Hindlimb muscle (tissue), 1 donor: ENCODE data around the gene SOX6. TPM values are rescaled to one million over a fixed set of nuclear protein-coding genes. Genes with fewer than 3 reads are reported as not detected.
A peak's percentile ranks its signal among the peaks of the same experiment; 100 is the strongest.

Experiments used
- DNase-seq: peaks from one replicate; pipeline ENCODE4 v3.0.0-alpha.2; 2013
- polyA plus RNA-seq: library from polyadenylated mRNA; unstranded; fragments of 120-200 nt; gene quantifications from one replicate; pipeline ENCODE4 v1.2.1, GENCODE V29; 2013; ENCODE audit not compliant: insufficient read length

SOX6 gene
- polyA plus RNA-seq, 1 donor = 30.0 TPM

- DNase-seq = no peak
These were observed 90.3 kb downstream of the SOX6 start for GRCh38 chr11:16266021-16266420.

GRCh38 chr11:16265022-16265421, 91.3 kb downstream of the SOX6 start:
- DNase-seq = no peak

- no peak for DNase-seq
These were observed 93.7 kb downstream of the SOX6 start for GRCh38 chr11:16262645-16262955.

GRCh38 chr11:16261836-16262644, 94.3 kb downstream of the SOX6 start:
- no peak for DNase-seq

- DNase-seq = no peak
These were observed 104.0 kb downstream of the SOX6 start for GRCh38 chr11:16252373-16252772.

- DNase-seq = no peak
These were observed 108.1 kb downstream of the SOX6 start for GRCh38 chr11:16248248-16248647.

- DNase-seq = no peak
These were observed 113.5 kb downstream of the SOX6 start for GRCh38 chr11:16242806-16243205.

GRCh38 chr11:16240687-16241086, 115.7 kb downstream of the SOX6 start:
- no peak for DNase-seq

- peak; percentile 14 for DNase-seq
These were observed 116.9 kb downstream of the SOX6 start for GRCh38 chr11:16239141-16240105.

- DNase-seq = peak; percentile 1
These were observed 130.1 kb downstream of the SOX6 start for GRCh38 chr11:16226245-16226644.

- DNase-seq = no peak
These were observed 130.7 kb downstream of the SOX6 start for GRCh38 chr11:16225623-16226022.

- DNase-seq = no peak
These were observed 132.8 kb downstream of the SOX6 start for GRCh38 chr11:16223558-16223957.

GRCh38 chr11:16217631-16218030, 138.7 kb downstream of the SOX6 start:
- no peak for DNase-seq

GRCh38 chr11:16216831-16217230, 139.5 kb downstream of the SOX6 start:
- DNase-seq = no peak

GRCh38 chr11:16215352-16215751, 141.0 kb downstream of the SOX6 start:
- DNase-seq = no peak

GRCh38 chr11:16211407-16211806, 144.9 kb downstream of the SOX6 start:
- DNase-seq = no peak

GRCh38 chr11:16204261-16204660, 152.1 kb downstream of the SOX6 start:
- no peak for DNase-seq

GRCh38 chr11:16195651-16196050, 160.7 kb downstream of the SOX6 start:
- DNase-seq = no peak

GRCh38 chr11:16194566-16194965, 161.8 kb downstream of the SOX6 start:
- peak; percentile 33 for DNase-seq

GRCh38 chr11:16193897-16194381, 162.4 kb downstream of the SOX6 start:
- no peak for DNase-seq

- no peak for DNase-seq
These were observed 164.5 kb downstream of the SOX6 start for GRCh38 chr11:16191868-16192240.

- no peak for DNase-seq
These were observed 165.0 kb downstream of the SOX6 start for GRCh38 chr11:16191212-16191867.

GRCh38 chr11:16186680-16187079, 169.7 kb downstream of the SOX6 start:
- no peak for DNase-seq
